Measurements from ENCODE around the gene HSP90B1.
A peak's percentile ranks its signal among the peaks of the same experiment; 100 is the strongest.

Gene HSP90B1

GRCh38 chr12:103930034-103930786 is at the start of gene HSP90B1:
Gene HSP90B1 (plus strand): TSS chr12:103930410. CDS start chr12:103930516, 106 bp downstream.
- peak; percentile 99 for DNase-seq

- DNase-seq = no peak
These were observed 48.9 kb upstream of the HSP90B1 start for GRCh38 chr12:103881261-103881660.

- DNase-seq = no peak
These were observed 47.2 kb upstream of the HSP90B1 start for GRCh38 chr12:103882861-103883596.

GRCh38 chr12:103883908-103884307 is 46.3 kb upstream of the HSP90B1 start:
- DNase-seq = no peak

- no peak for DNase-seq
These were observed 45.9 kb upstream of the HSP90B1 start for GRCh38 chr12:103884316-103884715.

- no peak for DNase-seq
These were observed 43.9 kb upstream of the HSP90B1 start for GRCh38 chr12:103886195-103886797.

- no peak for DNase-seq
These were observed 42.5 kb upstream of the HSP90B1 start for GRCh38 chr12:103887738-103888137.

GRCh38 chr12:103897316-103897715 is 32.9 kb upstream of the HSP90B1 start:
- DNase-seq = no peak

- no peak for DNase-seq
These were observed 28.6 kb upstream of the HSP90B1 start for GRCh38 chr12:103901518-103902173.

GRCh38 chr12:103903993-103904392 is 26.2 kb upstream of the HSP90B1 start:
- DNase-seq = no peak

GRCh38 chr12:103905730-103906349 is 24.4 kb upstream of the HSP90B1 start:
- DNase-seq = no peak

- DNase-seq = no peak
These were observed 22.0 kb upstream of the HSP90B1 start for GRCh38 chr12:103908246-103908541.

- DNase-seq = no peak
These were observed 21.3 kb upstream of the HSP90B1 start for GRCh38 chr12:103908877-103909276.

GRCh38 chr12:103909811-103910210 is 20.4 kb upstream of the HSP90B1 start:
- no peak for DNase-seq

- no peak for DNase-seq
These were observed 18.1 kb upstream of the HSP90B1 start for GRCh38 chr12:103912069-103912468.

GRCh38 chr12:103913100-103913499 is 17.1 kb upstream of the HSP90B1 start:
- no peak for DNase-seq

GRCh38 chr12:103915306-103915705 is 14.9 kb upstream of the HSP90B1 start:
- DNase-seq = no peak

- DNase-seq = no peak
These were observed 12.3 kb upstream of the HSP90B1 start for GRCh38 chr12:103917873-103918272.

GRCh38 chr12:103924761-103925641 is 5.2 kb upstream of the HSP90B1 start:
- peak; percentile 41 for DNase-seq

- peak; percentile 43 for DNase-seq
These were observed 1.5 kb upstream of the HSP90B1 start for GRCh38 chr12:103928682-103929045.

- DNase-seq = peak; percentile 73
These were observed 995 bp upstream of the HSP90B1 start for GRCh38 chr12:103929046-103929783.

GRCh38 chr12:103929784-103930033 is 501 bp upstream of the HSP90B1 start:
- DNase-seq = no peak

Data from activated CD4-positive, CD25-positive, alpha-beta regulatory T cell treated with anti-CD3 and anti-CD28 coated beads, Interleukin-2, amount 50 U/mL, for 72 hours (primary cell).